ENCODE results near the gene DYDC2.
"Not testable (repeated sequence)": the region's sequence is repeated elsewhere in the genome, so short reads cannot be mapped to it uniquely, and the experiment has no call there.

The DYDC2 gene, protein sequence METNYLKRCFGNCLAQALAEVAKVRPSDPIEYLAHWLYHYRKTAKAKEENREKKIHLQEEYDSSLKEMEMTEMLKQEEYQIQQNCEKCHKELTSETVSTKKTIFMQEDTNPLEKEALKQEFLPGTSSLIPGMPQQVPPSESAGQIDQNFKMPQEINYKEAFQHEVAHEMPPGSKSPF

DNA sequence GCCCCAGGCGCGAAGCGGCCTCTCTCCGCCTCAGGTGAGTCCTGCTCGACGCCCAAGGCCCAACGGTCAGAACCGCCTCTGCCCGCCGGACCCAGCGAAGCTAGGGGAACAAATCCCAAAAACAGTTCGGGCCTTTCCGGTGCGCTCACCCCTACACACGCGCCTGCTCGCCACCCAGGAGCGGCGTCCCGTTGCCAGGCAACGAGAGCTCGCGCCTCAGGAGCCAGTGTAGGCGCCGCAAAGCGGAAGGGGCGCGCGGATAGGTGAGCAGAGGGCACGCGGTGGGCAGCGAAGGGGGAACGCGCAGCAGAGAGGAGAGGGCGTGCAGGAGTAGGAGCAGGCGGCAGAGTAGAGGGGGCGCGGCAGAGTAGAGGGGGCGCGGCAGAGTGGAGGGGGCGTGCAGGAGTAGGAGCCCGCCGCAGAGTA lies at the start of gene DYDC2, which contains the start of gene DYDC1:
DYDC2 (plus strand) TSS at position 219 of the 426 bp plus-strand sequence. CDS start 5,663 bp downstream, outside the sequence.
DYDC1 (minus strand) TSS at position 193 of the 426 bp plus-strand sequence. CDS start 4,154 bp downstream, outside the sequence.
- peak; percentile 37 for DNase-seq

GRCh38 chr10:80313523-80313922 lies 43.1 kb upstream of the DYDC2 start:
- DNase-seq, result no peak

GRCh38 chr10:80315391-80315790 lies 41.2 kb upstream of the DYDC2 start:
- DNase-seq, result no peak

GRCh38 chr10:80318742-80319141 lies 37.8 kb upstream of the DYDC2 start:
- no peak for DNase-seq

- no peak for DNase-seq
Observed at GRCh38 chr10:80319318-80319717, 37.3 kb upstream of the DYDC2 start.

DNA sequence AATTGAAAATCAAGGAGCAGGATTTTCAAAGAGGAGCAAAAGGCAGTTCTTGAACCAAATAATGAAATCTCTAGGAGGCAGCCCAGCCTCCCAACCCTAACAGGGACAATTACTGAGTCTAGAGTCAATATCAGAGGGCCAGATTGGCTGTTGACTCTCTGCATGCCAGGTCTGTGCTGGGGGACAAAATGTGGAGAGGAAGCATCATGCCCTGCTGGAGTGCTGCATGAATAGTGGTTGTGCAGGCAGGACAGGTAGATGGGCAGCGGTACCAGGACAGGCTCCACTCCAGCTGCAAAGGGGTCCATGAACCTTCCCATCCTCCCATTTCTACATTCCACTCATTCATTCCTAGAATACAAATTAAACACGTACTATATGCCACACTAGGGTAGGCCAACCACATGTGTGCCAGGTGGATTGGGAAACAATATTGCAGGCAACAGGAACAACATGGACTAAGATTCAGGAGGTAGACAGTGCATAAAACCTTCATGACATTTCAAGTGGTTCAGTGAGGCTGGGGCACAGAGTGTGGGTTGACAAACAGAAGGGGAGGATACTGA lies 36.8 kb upstream of the DYDC2 start:
- DNase-seq, result no peak

DNA sequence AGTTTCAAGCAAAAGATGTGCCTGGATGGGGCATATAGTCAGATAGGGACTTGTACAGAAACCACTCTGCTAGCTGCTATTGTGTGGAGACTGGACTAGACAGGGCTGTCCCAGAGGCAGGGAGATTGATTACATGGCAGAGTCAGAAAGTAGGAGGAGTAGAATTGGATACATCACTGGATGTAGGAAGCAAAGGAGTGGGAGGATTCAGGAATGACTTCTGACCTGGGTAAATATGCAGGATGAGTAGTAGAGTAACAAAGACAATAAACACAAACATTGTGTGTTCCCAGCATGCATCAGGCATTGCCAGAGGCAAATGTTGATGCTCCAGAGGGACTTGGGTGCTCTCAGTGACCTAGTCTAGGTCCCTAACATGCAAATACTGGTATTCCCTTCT lies 36.2 kb upstream of the DYDC2 start:
- DNase-seq, result no peak

GRCh38 chr10:80321183-80321582 lies 35.4 kb upstream of the DYDC2 start:
- DNase-seq, result no peak

DNA sequence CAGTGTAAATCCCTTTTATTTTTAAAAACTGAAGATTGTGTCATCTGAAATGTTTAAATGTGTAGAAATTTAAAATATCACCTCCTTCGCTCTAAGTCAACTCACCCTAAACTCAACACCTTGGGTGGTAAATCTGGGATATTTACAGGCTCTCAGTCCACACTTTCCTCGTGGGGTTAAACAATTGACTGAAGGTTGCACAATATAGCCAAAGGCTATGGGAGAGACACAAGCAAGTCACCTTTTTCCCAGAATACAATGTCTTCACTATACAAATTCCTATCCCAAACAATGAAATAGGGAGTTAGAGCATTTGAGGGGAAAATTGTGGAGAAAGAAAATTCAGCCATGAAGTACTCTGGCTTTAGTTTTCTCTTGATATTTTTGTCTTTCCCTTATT lies 34.4 kb upstream of the DYDC2 start:
- no peak for DNase-seq

GRCh38 chr10:80322711-80323110 lies 33.9 kb upstream of the DYDC2 start:
- DNase-seq, result no peak

GRCh38 chr10:80323311-80323710 lies 33.3 kb upstream of the DYDC2 start:
- no peak for DNase-seq

- DNase-seq, result no peak
Observed at GRCh38 chr10:80324086-80324485, 32.5 kb upstream of the DYDC2 start.

- no peak for DNase-seq
Observed at GRCh38 chr10:80324891-80325364, 31.7 kb upstream of the DYDC2 start.

- no peak for DNase-seq
Observed at GRCh38 chr10:80333983-80334382, 22.6 kb upstream of the DYDC2 start.

GRCh38 chr10:80344276-80344675 lies 12.3 kb upstream of the DYDC2 start:
- no peak for DNase-seq

DNA sequence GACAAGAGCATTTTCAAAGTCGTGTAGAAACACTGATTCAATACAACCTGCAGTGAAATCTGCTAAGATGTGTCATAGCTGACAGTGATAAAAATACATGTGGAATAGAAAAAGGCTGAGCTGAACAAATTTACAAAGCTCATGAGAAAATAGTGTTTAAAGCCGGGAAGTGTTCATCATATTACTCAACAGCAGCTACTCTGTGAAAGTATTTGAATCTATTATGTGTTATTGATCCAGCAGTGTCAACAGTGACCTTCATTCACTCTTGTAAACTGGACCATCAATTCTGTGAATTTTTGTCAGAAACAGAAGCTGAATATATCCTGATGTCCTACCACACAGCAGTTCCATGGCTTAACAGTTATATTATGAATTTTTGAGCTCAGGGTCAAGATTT lies 11.7 kb upstream of the DYDC2 start:
- no peak for DNase-seq

GRCh38 chr10:80350251-80350650 lies 6.3 kb upstream of the DYDC2 start:
- no peak for DNase-seq

DNA sequence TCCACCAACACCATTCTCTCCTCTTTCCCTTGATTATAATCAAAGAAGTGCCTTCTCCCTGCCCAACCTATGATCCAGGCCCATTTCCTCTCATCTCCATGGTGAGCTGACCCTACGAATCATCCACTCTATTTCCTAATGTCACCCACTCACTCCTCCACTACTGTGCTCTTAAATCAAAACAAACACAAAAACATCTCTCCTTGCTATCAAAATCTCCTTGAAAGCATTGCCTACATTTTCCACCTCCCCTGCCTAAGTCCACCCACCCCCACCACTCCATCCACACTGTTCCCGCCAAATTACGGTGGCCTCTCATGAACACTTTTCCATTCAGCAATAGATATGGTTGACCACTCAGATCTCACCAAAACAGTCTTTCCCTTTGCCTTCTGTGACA lies 5.4 kb upstream of the DYDC2 start:
- no peak for DNase-seq

DNA sequence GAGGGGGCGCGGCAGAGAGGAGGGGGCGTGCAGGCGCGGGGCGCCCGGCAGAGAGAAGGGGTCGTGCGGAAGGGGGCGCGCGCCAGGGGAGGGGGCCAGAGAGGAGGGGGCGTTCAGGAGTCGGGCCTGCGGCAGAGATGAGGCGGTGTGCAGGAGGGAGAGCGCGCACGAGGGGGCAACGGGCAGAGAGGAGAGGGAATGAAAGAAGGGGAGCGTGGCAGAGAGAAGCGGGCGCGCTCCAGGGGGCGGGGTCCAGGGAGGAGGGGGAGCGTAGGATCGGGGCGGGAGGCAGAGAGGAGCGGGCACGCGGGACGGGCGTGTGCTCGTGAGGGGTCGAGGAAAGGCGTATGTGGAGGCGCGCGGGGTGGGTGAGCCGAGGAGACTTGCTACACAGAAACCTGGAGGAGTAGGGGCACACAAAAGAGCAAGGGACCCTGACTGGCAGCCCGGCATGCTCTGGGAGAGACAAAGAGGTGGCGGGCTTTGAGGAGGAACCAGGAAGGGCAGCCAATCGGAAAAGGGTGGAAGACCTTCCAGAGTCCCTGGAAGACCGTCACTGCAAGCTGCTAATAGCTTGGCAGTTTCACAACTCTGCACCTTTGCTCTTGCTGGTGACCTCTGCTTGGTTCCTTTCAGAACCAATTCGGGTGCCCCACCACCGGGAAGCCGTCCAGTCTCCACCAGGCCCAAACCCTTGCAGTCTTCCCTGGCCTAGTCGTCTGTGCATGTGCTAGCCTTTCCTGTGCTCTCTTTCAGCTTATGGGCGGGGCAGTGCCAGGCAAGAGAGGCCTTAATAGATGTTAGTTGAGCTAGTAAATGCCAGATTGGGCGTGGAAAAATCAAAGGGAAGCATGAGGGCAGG lies 639 bp downstream of the DYDC2 start:
- peak; percentile 37 for DNase-seq

DNA sequence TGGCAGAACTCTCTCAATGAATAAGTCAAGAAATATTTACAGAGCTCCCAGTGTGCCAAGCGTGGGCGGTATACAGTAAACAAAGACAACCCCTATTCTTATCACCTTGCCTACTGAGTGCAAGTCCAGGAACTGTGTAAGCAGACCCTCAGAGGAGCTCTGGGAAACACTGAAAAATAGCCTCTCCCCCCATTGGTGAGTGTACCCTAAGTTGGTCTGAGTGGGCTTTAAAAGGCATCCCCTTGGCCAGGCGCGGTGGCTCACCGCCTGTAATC lies 1.2 kb downstream of the DYDC2 start:
- DNase-seq, result no peak

GRCh38 chr10:80358925-80359324 lies 2.3 kb downstream of the DYDC2 start:
- DNase-seq, result not testable (repeated sequence)

GRCh38 chr10:80359644-80360043 lies 3.1 kb downstream of the DYDC2 start:
- DNase-seq, result no peak

GRCh38 chr10:80365510-80365909 lies 8.9 kb downstream of the DYDC2 start:
- no peak for DNase-seq

- DNase-seq, result no peak
Observed at GRCh38 chr10:80371467-80371866, 14.9 kb downstream of the DYDC2 start.

Data from NCI-H2227 treated with DMSO at 0.1 percent for 48 hours (cell line).